ENCODE data around the gene CHPF2. TPM values are rescaled to one million over a fixed set of nuclear protein-coding genes. Genes with fewer than 3 reads are reported as not detected.

The CHPF2 gene
- total and polyA plus RNA-seq, 5 experiments from 2014 or later = 16.8 to 48.6 (median 20.1) TPM

- peak overlapping the region; percentile 70 to 88 (median 77) for H3K4me3 Mint-ChIP-seq
- peaks cover 25 to 53% (median 38%) of the 10 kb centered on the region in 4 donors for H3K4me1 Mint-ChIP-seq
- ATAC-seq (peak; percentile 47 to 71), DNase-seq (peak in 7 of 10 donors; percentile 36 to 60 (median 50))
- H3K36me3 Mint-ChIP-seq = no peaks in the 10 kb centered on the region
- POLR2A ChIA-PET = interaction anchor here (1.3 to 1.8 kb wide), 3 partner anchors 8 to 24 kb away, joined by 3 to 7 read pairs (median 4); partner anchors contain the start of genes ABCF2 and CHPF2
- no peaks in the 10 kb centered on the region for H3K9me3 Mint-ChIP-seq
- H3K27ac Mint-ChIP-seq = peak overlapping the region in 4 of 10 donors; percentile 60 to 83 (median 71)
- H3K27me3 Mint-ChIP-seq = peaks cover 0 to 27% (median 0%) of the 10 kb centered on the region in 5 donors
Measured at GRCh38 chr7:151251328-151251688, 19.0 kb downstream of the CHPF2 start.

- peak overlapping the region; percentile 36 to 85 (median 70) for H3K4me3 Mint-ChIP-seq
- peak overlapping the region in 3 of 10 donors; percentile 25 to 62 (median 48) for H3K27ac Mint-ChIP-seq
- DNase-seq (peak in 7 of 10 donors; percentile 32 to 74 (median 46)), ATAC-seq (peak; percentile 56 to 58)
- no peaks in the 10 kb centered on the region for H3K9me3 Mint-ChIP-seq
- POLR2A ChIA-PET = interaction anchor here (0.5 to 1.8 kb wide), 5 partner anchors 9 to 162 kb away, joined by 3 to 7 read pairs (median 3); partner anchors contain the start of genes ABCF2 and CHPF2
- H3K27me3 Mint-ChIP-seq = peaks cover 0 to 26% (median 0%) of the 10 kb centered on the region in 5 donors
- H3K36me3 Mint-ChIP-seq = no peaks in the 10 kb centered on the region
- peaks cover 27 to 47% (median 36%) of the 10 kb centered on the region in 4 donors for H3K4me1 Mint-ChIP-seq
Measured at GRCh38 chr7:151251689-151252560, 19.6 kb downstream of the CHPF2 start.

- peaks cover 0 to 26% (median 0%) of the 10 kb centered on the region in 5 donors for H3K27me3 Mint-ChIP-seq
- H3K27ac Mint-ChIP-seq = peak overlapping the region in 2 of 10 donors; percentile 48 to 62
- POLR2A ChIA-PET = interaction anchor here (1.4 kb wide), 1 partner anchor 9 kb away, joined by 3 read pairs; no protein-coding TSS in a partner anchor
- DNase-seq (no peak), ATAC-seq (no peak)
- no peaks in the 10 kb centered on the region for H3K36me3 Mint-ChIP-seq
- peaks cover 26 to 44% (median 32%) of the 10 kb centered on the region in 4 donors for H3K4me1 Mint-ChIP-seq
- H3K9me3 Mint-ChIP-seq = no peaks in the 10 kb centered on the region
- H3K4me3 Mint-ChIP-seq = peak overlapping the region; percentile 36 to 85 (median 72)
Measured at GRCh38 chr7:151252561-151252835, 20.2 kb downstream of the CHPF2 start.

- peaks cover 22 to 37% (median 28%) of the 10 kb centered on the region in 4 donors for H3K4me1 Mint-ChIP-seq
- DNase-seq (no peak), ATAC-seq (no peak)
- POLR2A ChIA-PET = interaction anchor here (1.4 kb wide), 1 partner anchor 10 kb away, joined by 3 read pairs; no protein-coding TSS in a partner anchor
- H3K27ac Mint-ChIP-seq = peak overlapping the region in 2 of 10 donors; percentile 18 to 43
- peak overlapping the region; percentile 36 to 85 (median 72) for H3K4me3 Mint-ChIP-seq
- peaks cover 0 to 26% (median 0%) of the 10 kb centered on the region in 5 donors for H3K27me3 Mint-ChIP-seq
- no peaks in the 10 kb centered on the region for H3K36me3 Mint-ChIP-seq
- no peaks in the 10 kb centered on the region for H3K9me3 Mint-ChIP-seq
Measured at GRCh38 chr7:151252961-151253711, 20.9 kb downstream of the CHPF2 start.

GRCh38 chr7:151254316-151254715, 22.0 kb downstream of the CHPF2 start:
- no peak overlapping the region for H3K4me3 Mint-ChIP-seq
- POLR2A ChIA-PET = no interaction called here
- no peak for DNase-seq
- peaks cover 0 to 4% (median 0%) of the 10 kb centered on the region in 3 donors for H3K36me3 Mint-ChIP-seq
- peaks cover 0 to 21% (median 0%) of the 10 kb centered on the region in 5 donors for H3K27me3 Mint-ChIP-seq
- H3K4me1 Mint-ChIP-seq = peaks cover 18 to 28% (median 23%) of the 10 kb centered on the region in 4 donors
- ATAC-seq = no peak
- H3K9me3 Mint-ChIP-seq = no peaks in the 10 kb centered on the region
- peak overlapping the region in 4 of 10 donors; percentile 21 to 81 (median 58) for H3K27ac Mint-ChIP-seq

GRCh38 chr7:151254851-151255250, 22.6 kb downstream of the CHPF2 start:
- Mint-ChIP-seq H3K27me3 (peaks cover 0 to 21% (median 0%) of the 10 kb centered on the region in 5 donors), H3K4me1 (peaks cover 17 to 25% (median 21%) of the 10 kb centered on the region in 4 donors), H3K36me3 (peaks cover 0 to 4% (median 0%) of the 10 kb centered on the region in 3 donors), H3K27ac (peak overlapping the region in 3 of 10 donors; percentile 21 to 79 (median 77)), H3K4me3 (no peak overlapping the region), H3K9me3 (no peaks in the 10 kb centered on the region)
- POLR2A ChIA-PET = no interaction called here
- ATAC-seq (no peak), DNase-seq (peak in 1 of 10 donors; percentile 59)

- peak in 1 of 10 donors; percentile 50 for DNase-seq
- Mint-ChIP-seq H3K4me3 (no peak overlapping the region), H3K9me3 (no peaks in the 10 kb centered on the region), H3K27me3 (peaks cover 0 to 19% (median 0%) of the 10 kb centered on the region in 5 donors), H3K4me1 (peaks cover 14 to 21% (median 17%) of the 10 kb centered on the region in 4 donors), H3K27ac (peak overlapping the region in 1 of 10 donors; percentile 79), H3K36me3 (peaks cover 0 to 4% (median 0%) of the 10 kb centered on the region in 3 donors)
- POLR2A ChIA-PET = interaction anchor here (0.7 to 1.0 kb wide), 2 partner anchors 11 to 98 kb away, joined by 4 to 5 read pairs; no protein-coding TSS in a partner anchor
- ATAC-seq = no peak
Measured at GRCh38 chr7:151255390-151255789, 23.1 kb downstream of the CHPF2 start.

- peaks cover 0 to 12% (median 0%) of the 10 kb centered on the region in 5 donors for H3K27me3 Mint-ChIP-seq
- H3K27ac Mint-ChIP-seq = no peak overlapping the region
- H3K36me3 Mint-ChIP-seq = peaks cover 0 to 4% (median 0%) of the 10 kb centered on the region in 3 donors
- H3K4me3 Mint-ChIP-seq = peak overlapping the region in 1 of 10 donors; percentile 29
- ATAC-seq = no peak
- no peaks in the 10 kb centered on the region for H3K9me3 Mint-ChIP-seq
- peaks cover 5 to 10% (median 7%) of the 10 kb centered on the region in 4 donors for H3K4me1 Mint-ChIP-seq
- peak in 1 of 10 donors; percentile 41 for DNase-seq
- POLR2A ChIA-PET = interaction anchor here (1.0 kb wide), 1 partner anchor 12 kb away, joined by 5 read pairs; no protein-coding TSS in a partner anchor
Measured at GRCh38 chr7:151256410-151257045, 24.2 kb downstream of the CHPF2 start.

- POLR2A ChIA-PET = interaction anchor here (1.0 kb wide), 1 partner anchor 111 kb away, joined by 3 read pairs; no protein-coding TSS in a partner anchor
- Mint-ChIP-seq H3K27ac (peak overlapping the region in 2 of 10 donors; percentile 61 to 66), H3K4me1 (peaks cover 0 to 3% (median 0%) of the 10 kb centered on the region in 4 donors), H3K9me3 (no peaks in the 10 kb centered on the region), H3K4me3 (no peak overlapping the region), H3K36me3 (peaks cover 0 to 4% (median 0%) of the 10 kb centered on the region in 3 donors), H3K27me3 (peaks cover 0 to 5% (median 0%) of the 10 kb centered on the region in 5 donors)
- no peak for DNase-seq
- ATAC-seq = no peak
Measured at GRCh38 chr7:151257990-151258389, 25.7 kb downstream of the CHPF2 start.

GRCh38 chr7:151260471-151260870, 28.2 kb downstream of the CHPF2 start:
- peaks cover 0 to 3% (median 0%) of the 10 kb centered on the region in 4 donors for H3K4me1 Mint-ChIP-seq
- no peak overlapping the region for H3K27ac Mint-ChIP-seq
- POLR2A ChIA-PET = interaction anchor here (1.4 kb wide), 1 partner anchor 17 kb away, joined by 3 read pairs; no protein-coding TSS in a partner anchor
- no peak overlapping the region for H3K4me3 Mint-ChIP-seq
- H3K27me3 Mint-ChIP-seq = peaks cover 0 to 4% (median 2%) of the 10 kb centered on the region in 5 donors
- ATAC-seq (no peak), DNase-seq (no peak)
- H3K36me3 Mint-ChIP-seq = peaks cover 0 to 4% (median 0%) of the 10 kb centered on the region in 3 donors
- H3K9me3 Mint-ChIP-seq = no peaks in the 10 kb centered on the region

- Mint-ChIP-seq H3K9me3 (no peaks in the 10 kb centered on the region), H3K4me3 (no peak overlapping the region), H3K27me3 (peaks cover 0 to 4% (median 0%) of the 10 kb centered on the region in 5 donors), H3K4me1 (peaks cover 0 to 3% (median 0%) of the 10 kb centered on the region in 4 donors), H3K27ac (no peak overlapping the region), H3K36me3 (peaks cover 0 to 4% (median 0%) of the 10 kb centered on the region in 3 donors)
- DNase-seq (no peak), ATAC-seq (no peak)
- POLR2A ChIA-PET = interaction anchor here (1.4 kb wide), 1 partner anchor 17 kb away, joined by 3 read pairs; no protein-coding TSS in a partner anchor
Measured at GRCh38 chr7:151260883-151261282, 28.6 kb downstream of the CHPF2 start.
